Smooth muscle cell (in vitro differentiated cells): ENCODE results near the gene NCKAP5. TPM values are rescaled to one million over a fixed set of nuclear protein-coding genes. Genes with fewer than 3 reads are reported as not detected.

ENCODE experiments used
- DNase-seq: peaks from one replicate; lab custom pipeline; 2025; ENCODE audit not compliant: unreplicated experiment; lab: John Stamatoyannopoulos, UW
- H2AFZ ChIP-seq: fragments of 200-600 bp; sonication (generic); 2 replicates; pipeline ENCODE4 v1.6.0; 2016; ENCODE audit warnings: antibody characterized with exemption, low read depth, mild to moderate bottlenecking
- H3F3A ChIP-seq: fragments of 200-600 bp; sonication (generic); 2 replicates; pipeline ENCODE4 v1.6.0; 2017; ENCODE audit warnings: antibody characterized with exemption, low read depth
- H3K27ac ChIP-seq: fragments of 200-600 bp; sonication (generic); 2 replicates; pipeline ENCODE4 v1.5.1; 2016; ENCODE audit warnings: low read depth, mild to moderate bottlenecking
- H3K27me3 ChIP-seq: fragments of 200-600 bp; sonication (generic); 2 replicates; pipeline ENCODE4 v1.6.1; 2016; ENCODE audit warnings: low read depth, mild to moderate bottlenecking
- H3K36me3 ChIP-seq: fragments of 200-600 bp; sonication (generic); 2 replicates; pipeline ENCODE4 v1.5.1; 2016; ENCODE audit warnings: low read depth
- H3K4me1 ChIP-seq: fragments of 200-600 bp; sonication (generic); 2 replicates; pipeline ENCODE4 v1.5.1; 2016; ENCODE audit warnings: low read depth
- H3K4me2 ChIP-seq: fragments of 200-600 bp; sonication (generic); 2 replicates; pipeline ENCODE4 v1.6.0; 2016; ENCODE audit warnings: mild to moderate bottlenecking
- H3K4me3 ChIP-seq: fragments of 200-600 bp; sonication (generic); 2 replicates; pipeline ENCODE4 v1.5.1; 2016; ENCODE audit warnings: mild to moderate bottlenecking
- H3K79me2 ChIP-seq: fragments of 200-600 bp; sonication (generic); 2 replicates; pipeline ENCODE4 v1.6.0; 2016; ENCODE audit warnings: low read depth, mild to moderate bottlenecking
- H3K9ac ChIP-seq: fragments of 200-600 bp; sonication (generic); 2 replicates; pipeline ENCODE4 v1.6.0; 2016; ENCODE audit warnings: low read depth
- H3K9me3 ChIP-seq: fragments of 200-600 bp; sonication (generic); replicated peaks from 2 replicates; pipeline ENCODE4 v1.5.1; 2016; ENCODE audit warnings: low read depth
- H4K20me1 ChIP-seq: fragments of 200-600 bp; sonication (generic); 2 replicates; pipeline ENCODE4 v1.6.0; 2016; ENCODE audit warnings: low read depth
- WGBS: methylation state at CpG from one replicate; pipeline ENCODE4 v1.1.7; 2016; ENCODE audit warnings: low lambda C conversion rate; 5-methylcytosine and 5-hydroxymethylcytosine counted together
- polyA plus RNA-seq: library from polyadenylated mRNA; unstranded; fragments of >200 nt; fragmentation: Nextera tagmentation; extraction: Ambion mirVana; gene quantifications from 2 replicates; pipeline ENCODE4 v1.2.1, GENCODE V29; 2016
- total RNA-seq: library from RNA; depleted of rRNA; stranded (reverse); fragments of >200 nt; gene quantifications from 2 replicates; pipeline ENCODE4 v1.2.3, GENCODE V29; 2014
- TF ChIP-seq, protein P1 (sequence below): fragments of 200-600 bp; sonication (generic); IDR thresholded peaks from 2 replicates; pipeline ENCODE4 v1.5.1; 2017; ENCODE audit warnings: borderline replicate concordance, mild to moderate bottlenecking, antibody characterized with exemption; ENCODE audit not compliant: insufficient read depth, poor library complexity, severe bottlenecking

Gene NCKAP5
- total and polyA plus RNA-seq, 2 experiments from 2014 or later = 4.6 to 9.5 TPM

DNA sequence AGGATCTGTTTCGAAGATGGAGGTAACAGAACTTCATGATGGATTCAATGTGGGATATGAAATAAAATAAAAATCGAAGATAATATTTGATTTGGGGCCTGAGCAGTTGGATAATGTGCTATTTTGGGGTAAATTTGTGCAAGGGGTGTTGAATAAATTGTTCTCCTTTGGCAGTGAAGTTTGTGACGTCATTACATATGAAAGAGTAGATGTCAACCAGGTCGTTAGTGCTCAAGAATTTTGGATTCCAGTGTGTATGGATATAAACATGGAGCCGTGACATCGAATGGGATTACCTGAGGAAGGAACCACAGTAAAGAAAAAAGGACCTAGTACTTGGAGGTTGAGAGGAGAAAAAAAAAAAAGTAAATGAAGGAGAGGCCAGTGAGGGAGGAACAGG is 253.0 kb downstream of the NCKAP5 start:
- no peak overlapping the region for H3K4me3 ChIP-seq
- peaks cover 3% of the 10 kb centered on the region for H3K4me1 ChIP-seq
- H3F3A ChIP-seq = no peaks in the 10 kb centered on the region
- no peaks in the 10 kb centered on the region for H3K27me3 ChIP-seq
- H3K9ac ChIP-seq = no peak overlapping the region
- WGBS = 89% methylated on average over 6 of the region's 6 CpGs
- DNase-seq = no peak
- no peaks in the 10 kb centered on the region for H3K79me2 ChIP-seq
- H2AFZ ChIP-seq = no peak overlapping the region
- no peaks in the 10 kb centered on the region for H3K9me3 ChIP-seq
- TF ChIP-seq, protein P1, sequence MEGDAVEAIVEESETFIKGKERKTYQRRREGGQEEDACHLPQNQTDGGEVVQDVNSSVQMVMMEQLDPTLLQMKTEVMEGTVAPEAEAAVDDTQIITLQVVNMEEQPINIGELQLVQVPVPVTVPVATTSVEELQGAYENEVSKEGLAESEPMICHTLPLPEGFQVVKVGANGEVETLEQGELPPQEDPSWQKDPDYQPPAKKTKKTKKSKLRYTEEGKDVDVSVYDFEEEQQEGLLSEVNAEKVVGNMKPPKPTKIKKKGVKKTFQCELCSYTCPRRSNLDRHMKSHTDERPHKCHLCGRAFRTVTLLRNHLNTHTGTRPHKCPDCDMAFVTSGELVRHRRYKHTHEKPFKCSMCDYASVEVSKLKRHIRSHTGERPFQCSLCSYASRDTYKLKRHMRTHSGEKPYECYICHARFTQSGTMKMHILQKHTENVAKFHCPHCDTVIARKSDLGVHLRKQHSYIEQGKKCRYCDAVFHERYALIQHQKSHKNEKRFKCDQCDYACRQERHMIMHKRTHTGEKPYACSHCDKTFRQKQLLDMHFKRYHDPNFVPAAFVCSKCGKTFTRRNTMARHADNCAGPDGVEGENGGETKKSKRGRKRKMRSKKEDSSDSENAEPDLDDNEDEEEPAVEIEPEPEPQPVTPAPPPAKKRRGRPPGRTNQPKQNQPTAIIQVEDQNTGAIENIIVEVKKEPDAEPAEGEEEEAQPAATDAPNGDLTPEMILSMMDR = no peak
- H3K36me3 ChIP-seq = no peaks in the 10 kb centered on the region
- no peaks in the 10 kb centered on the region for H4K20me1 ChIP-seq
- H3K27ac ChIP-seq = no peak overlapping the region
- H3K4me2 ChIP-seq = no peak overlapping the region

DNA sequence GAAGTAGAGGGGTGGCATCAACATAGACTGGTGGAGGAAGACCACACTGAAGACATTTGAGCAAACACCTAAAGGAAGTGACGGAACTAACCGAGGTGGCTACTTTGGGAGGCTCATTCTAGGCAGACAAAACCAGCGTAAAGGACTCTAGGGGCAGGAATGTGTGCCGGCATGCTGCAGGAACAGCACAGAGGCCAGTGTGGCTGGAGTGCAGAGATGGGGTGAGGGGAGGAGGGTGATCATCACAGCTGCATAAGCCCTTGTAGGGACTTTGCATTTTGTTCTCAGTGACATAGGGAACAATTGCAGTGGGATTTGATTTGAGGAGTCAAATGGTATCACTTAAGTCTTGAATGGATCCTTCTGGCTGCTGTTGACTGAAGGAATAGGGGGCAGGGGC is 253.5 kb downstream of the NCKAP5 start:
- Histone ChIP-seq H3K4me1 (peaks cover 3% of the 10 kb centered on the region), H3K9ac (no peak overlapping the region), H3K36me3 (no peaks in the 10 kb centered on the region), H3K27me3 (no peaks in the 10 kb centered on the region), H3K9me3 (no peaks in the 10 kb centered on the region), H3K27ac (no peak overlapping the region), H3K4me3 (no peak overlapping the region), H2AFZ (no peak overlapping the region), H3K4me2 (no peak overlapping the region), H4K20me1 (no peaks in the 10 kb centered on the region), H3K79me2 (no peaks in the 10 kb centered on the region), H3F3A (no peaks in the 10 kb centered on the region)
- TF ChIP-seq, protein P1 = no peak
- WGBS = 94% methylated on average over 4 of the region's 4 CpGs
- DNase-seq = no peak

DNA sequence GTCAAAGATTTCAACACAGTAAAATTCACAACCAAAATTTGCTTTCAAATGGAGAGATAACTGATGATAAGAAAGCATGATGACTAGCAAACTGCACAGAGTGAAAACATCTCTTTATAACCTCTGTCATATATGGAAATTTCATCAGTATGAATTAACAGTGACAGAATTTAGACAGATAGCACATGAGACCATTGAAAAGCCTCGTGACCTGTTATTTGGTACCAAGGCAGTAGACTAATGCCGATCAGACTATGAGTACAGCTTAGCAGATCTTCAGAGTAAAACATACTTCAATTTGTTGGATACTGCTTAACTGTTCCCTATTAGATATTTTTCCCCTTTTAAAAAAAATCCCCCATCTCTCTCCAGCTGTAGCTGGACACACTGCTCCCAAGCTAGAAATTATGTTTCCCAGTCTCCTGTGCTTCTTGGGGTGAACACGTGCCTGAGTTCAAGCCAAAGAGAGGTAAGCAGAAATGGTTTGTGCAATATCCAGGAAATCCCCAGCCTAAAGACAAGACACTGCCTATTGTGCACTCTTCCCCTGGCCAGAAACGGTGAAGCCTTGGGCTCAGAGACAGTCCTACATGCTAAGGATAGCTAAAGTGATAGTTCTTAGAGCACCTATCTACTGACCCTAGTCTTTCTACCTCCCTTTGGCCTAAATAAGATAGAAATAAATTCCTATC is 256.1 kb downstream of the NCKAP5 start:
- no peak overlapping the region for H3K27ac ChIP-seq
- no peaks in the 10 kb centered on the region for H3K36me3 ChIP-seq
- peaks cover 3% of the 10 kb centered on the region for H3K4me1 ChIP-seq
- TF ChIP-seq, protein P1 = no peak
- no peaks in the 10 kb centered on the region for H3K27me3 ChIP-seq
- no peak overlapping the region for H3K9ac ChIP-seq
- H3K4me2 ChIP-seq = no peak overlapping the region
- H3K4me3 ChIP-seq = no peak overlapping the region
- H3F3A ChIP-seq = no peaks in the 10 kb centered on the region
- 96% methylated on average over 4 of the region's 4 CpGs for WGBS
- H2AFZ ChIP-seq = no peak overlapping the region
- no peak for DNase-seq
- no peaks in the 10 kb centered on the region for H3K9me3 ChIP-seq
- no peaks in the 10 kb centered on the region for H4K20me1 ChIP-seq
- H3K79me2 ChIP-seq = no peaks in the 10 kb centered on the region

GRCh38 chr2:133306236-133306635 is 262.0 kb downstream of the NCKAP5 start:
- H3K27me3 ChIP-seq = no peaks in the 10 kb centered on the region
- 89% methylated on average over 2 of the region's 2 CpGs for WGBS
- no peak overlapping the region for H3K4me2 ChIP-seq
- H3K79me2 ChIP-seq = no peaks in the 10 kb centered on the region
- no peaks in the 10 kb centered on the region for H4K20me1 ChIP-seq
- H3K36me3 ChIP-seq = no peaks in the 10 kb centered on the region
- TF ChIP-seq, protein P1 = no peak
- no peaks in the 10 kb centered on the region for H3F3A ChIP-seq
- H3K27ac ChIP-seq = no peak overlapping the region
- no peak overlapping the region for H3K4me3 ChIP-seq
- DNase-seq = no peak
- H2AFZ ChIP-seq = no peak overlapping the region
- no peaks in the 10 kb centered on the region for H3K9me3 ChIP-seq
- no peak overlapping the region for H3K9ac ChIP-seq
- H3K4me1 ChIP-seq = no peaks in the 10 kb centered on the region
